ENCODE measurements around the gene GPR132. TPM values are rescaled to one million over a fixed set of nuclear protein-coding genes. Genes with fewer than 3 reads are reported as not detected.

The GPR132 gene
- total and polyA plus RNA-seq, 2 donors from 2014 or later: 0.17 to 4.2 TPM

DNA sequence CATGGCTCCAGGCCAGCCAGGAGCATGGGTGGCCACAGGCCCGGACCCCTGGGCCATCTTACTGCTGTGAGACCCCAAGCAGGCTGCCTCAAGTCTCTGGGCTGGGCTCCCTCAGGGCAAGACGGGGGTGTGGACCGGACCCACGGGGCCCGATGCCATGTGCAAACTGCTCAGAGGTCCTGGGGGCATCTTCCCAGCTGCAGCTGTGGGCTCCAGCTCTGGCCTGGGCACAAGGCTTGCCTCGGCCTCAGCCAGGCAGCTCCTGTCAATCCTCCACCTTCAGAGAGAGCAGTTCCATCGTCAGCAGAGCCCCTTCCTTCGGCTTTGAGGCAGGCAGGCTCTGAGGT is 12.4 kb upstream of the GPR132 start:
- intact Hi-C loops (cut with DNase I): no loop called here
- H3K4me1 ChIP-seq (ENCODE audit: control insufficient read depth in 2 of 3, insufficient read depth in 2 of 3, low read depth in 1 of 3, low read length in 3 of 3): no peaks in the 10 kb centered on the region
- no peak overlapping the region for H3K27ac ChIP-seq (ENCODE audit: low read depth in 2 of 2, low read length in 2 of 2)
- H3K36me3 ChIP-seq (ENCODE audit: control insufficient read depth in 2 of 3, insufficient read depth in 3 of 3, low read length in 3 of 3): no peaks in the 10 kb centered on the region
- no peaks in the 10 kb centered on the region for H3K9me3 ChIP-seq (ENCODE audit: control insufficient read depth in 2 of 3, insufficient read depth in 1 of 3, low read length in 3 of 3)
- DNase-seq (peak in 1 of 5 donors; percentile 74), FAIRE-seq (no peak)
- H3K9ac ChIP-seq (ENCODE audit: low read length in 3 of 3): no peak overlapping the region
- no peak overlapping the region for H3K4me3 ChIP-seq (ENCODE audit: low read length in 3 of 3)
- H3K27me3 ChIP-seq (ENCODE audit: control insufficient read depth, insufficient read depth, low read length): no peaks in the 10 kb centered on the region
- TF ChIP-seq CTCF (IDR thresholded peaks at IDR 0.05; ENCODE audit: borderline replicate concordance, extremely low read depth, insufficient read depth): no peak

DNA sequence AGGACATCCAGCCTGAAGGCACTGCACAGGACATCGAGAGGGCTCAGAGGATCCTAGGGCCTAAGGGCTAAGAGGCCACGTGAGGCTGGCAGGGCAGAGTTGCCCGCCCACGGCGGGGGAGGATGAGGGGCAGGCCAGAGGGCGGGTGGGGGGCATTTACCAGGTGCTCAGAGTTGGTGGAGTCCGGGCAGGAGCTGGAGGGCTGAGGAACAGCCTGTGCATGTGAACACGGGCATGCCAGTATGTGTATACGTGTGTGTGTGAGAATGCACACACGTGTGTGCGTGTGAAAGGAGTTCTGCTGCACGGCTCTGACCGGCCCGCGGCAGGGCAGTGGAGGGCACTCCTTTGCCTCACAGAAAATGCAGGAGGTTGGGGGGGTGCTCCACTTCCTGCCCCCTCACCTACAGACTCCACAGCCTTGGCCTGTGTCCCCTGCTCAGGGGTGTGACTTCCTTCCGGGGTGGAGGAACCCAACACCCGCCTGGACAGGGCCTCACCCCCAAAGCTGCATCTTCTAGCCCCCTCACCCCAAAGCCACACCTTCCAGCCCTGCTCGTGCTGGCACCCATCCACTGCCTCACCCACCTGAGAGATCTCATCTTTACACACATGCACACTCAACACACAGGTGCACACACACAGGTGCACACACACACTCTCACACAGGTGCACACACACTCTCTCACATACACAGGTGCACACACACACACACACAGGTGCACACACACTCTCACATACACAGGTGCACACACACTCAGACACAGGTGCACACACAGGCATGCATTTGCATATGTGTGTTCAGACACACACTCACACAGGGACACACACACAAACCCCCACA is 11.8 kb upstream of the GPR132 start:
- Histone ChIP-seq H3K36me3 (ENCODE audit: control insufficient read depth in 2 of 3, insufficient read depth in 3 of 3, low read length in 3 of 3) (no peaks in the 10 kb centered on the region), H3K4me1 (ENCODE audit: control insufficient read depth in 2 of 3, insufficient read depth in 2 of 3, low read depth in 1 of 3, low read length in 3 of 3) (no peaks in the 10 kb centered on the region), H3K27ac (ENCODE audit: low read depth in 2 of 2, low read length in 2 of 2) (no peak overlapping the region), H3K9ac (ENCODE audit: low read length in 3 of 3) (no peak overlapping the region), H3K4me3 (ENCODE audit: low read length in 3 of 3) (no peak overlapping the region), H3K27me3 (ENCODE audit: control insufficient read depth, insufficient read depth, low read length) (no peaks in the 10 kb centered on the region), H3K9me3 (ENCODE audit: control insufficient read depth in 2 of 3, insufficient read depth in 1 of 3, low read length in 3 of 3) (no peaks in the 10 kb centered on the region)
- no peak for TF ChIP-seq CTCF (IDR thresholded peaks at IDR 0.05; ENCODE audit: borderline replicate concordance, extremely low read depth, insufficient read depth)
- FAIRE-seq (no peak), DNase-seq (peak in 2 of 5 donors; percentile 44 to 72)
- intact Hi-C loops (cut with DNase I): no loop called here

DNA sequence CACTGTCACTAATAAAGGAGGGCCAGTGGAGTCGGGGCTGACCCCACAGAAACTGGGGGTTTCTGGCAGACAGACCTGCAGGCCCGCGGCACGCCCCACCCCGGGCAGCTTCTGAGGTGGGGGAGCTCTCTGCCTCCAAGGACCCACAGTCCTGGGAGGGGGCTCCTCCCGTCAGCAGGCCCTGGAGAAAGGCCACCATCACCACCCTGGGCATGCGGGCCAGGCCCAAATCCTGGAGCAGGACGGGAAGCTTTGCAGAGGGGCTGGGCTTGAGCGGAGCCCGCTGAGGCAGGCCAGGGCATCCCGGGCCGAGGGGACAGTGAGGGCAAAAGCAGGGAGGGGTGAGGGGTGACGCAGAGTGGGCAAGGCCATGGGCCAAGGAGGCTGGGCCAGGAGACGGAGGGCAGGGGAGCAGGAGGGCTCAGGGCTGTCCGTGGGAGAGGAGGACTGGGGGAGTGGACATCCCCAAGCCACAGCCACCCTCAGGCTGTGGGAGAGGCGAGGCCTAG is 11.1 kb upstream of the GPR132 start:
- Histone ChIP-seq H3K9me3 (ENCODE audit: control insufficient read depth in 2 of 3, insufficient read depth in 1 of 3, low read length in 3 of 3) (no peaks in the 10 kb centered on the region), H3K27me3 (ENCODE audit: control insufficient read depth, insufficient read depth, low read length) (no peaks in the 10 kb centered on the region), H3K36me3 (ENCODE audit: control insufficient read depth in 2 of 3, insufficient read depth in 3 of 3, low read length in 3 of 3) (no peaks in the 10 kb centered on the region), H3K4me3 (ENCODE audit: low read length in 3 of 3) (no peak overlapping the region), H3K27ac (ENCODE audit: low read depth in 2 of 2, low read length in 2 of 2) (no peak overlapping the region), H3K4me1 (ENCODE audit: control insufficient read depth in 2 of 3, insufficient read depth in 2 of 3, low read depth in 1 of 3, low read length in 3 of 3) (no peaks in the 10 kb centered on the region), H3K9ac (ENCODE audit: low read length in 3 of 3) (no peak overlapping the region)
- DNase-seq: peak in 2 of 5 donors; percentile 48 to 77
- TF ChIP-seq CTCF (IDR thresholded peaks at IDR 0.05; ENCODE audit: borderline replicate concordance, extremely low read depth, insufficient read depth): no peak
- no peak for FAIRE-seq
- intact Hi-C loops (cut with DNase I): no loop called here
